PFSK-1 (cell line): Measurements from ENCODE around the gene MEA1.

Experiments used
- FOXP2 ChIP-seq: optimal IDR thresholded peaks from 2 replicates; pipeline ENCODE3; 2011; ENCODE audit warnings: borderline replicate concordance, control low read depth, inconsistent platforms; ENCODE audit not compliant: insufficient read depth; ENCODE audit errors: extremely low read length, extremely low read depth
- POLR2AphosphoS5 ChIP-seq: IDR thresholded peaks from 2 replicates; pipeline ENCODE4 v1.6.1; 2012; ENCODE audit warnings: low read depth, mild to moderate bottlenecking, control low read depth, low read length, moderate library complexity
- SIN3A ChIP-seq: IDR thresholded peaks from 2 replicates; pipeline ENCODE4 v1.6.1; 2012; ENCODE audit warnings: mild to moderate bottlenecking, low read length, moderate library complexity, borderline replicate concordance; ENCODE audit not compliant: insufficient read depth
- TAF1 ChIP-seq: IDR thresholded peaks from 2 replicates; pipeline ENCODE4 v1.6.1; 2012; ENCODE audit warnings: low read length, control low read depth, borderline replicate concordance; ENCODE audit not compliant: insufficient read depth
- TF ChIP-seq, protein P1 (sequence below), 2 experiments: IDR thresholded peaks; 2 replicates each; pipeline versions ENCODE4 v1.6.1 to v1.8.0; 2011 to 2012; ENCODE audit warnings: low read depth in 2 of 2, low read length in 2 of 2, control low read depth in 1 of 2, inconsistent platforms in 1 of 2, mild to moderate bottlenecking in 1 of 2, moderate library complexity in 1 of 2; ENCODE audit not compliant: insufficient read depth in 1 of 2

Gene MEA1

DNA sequence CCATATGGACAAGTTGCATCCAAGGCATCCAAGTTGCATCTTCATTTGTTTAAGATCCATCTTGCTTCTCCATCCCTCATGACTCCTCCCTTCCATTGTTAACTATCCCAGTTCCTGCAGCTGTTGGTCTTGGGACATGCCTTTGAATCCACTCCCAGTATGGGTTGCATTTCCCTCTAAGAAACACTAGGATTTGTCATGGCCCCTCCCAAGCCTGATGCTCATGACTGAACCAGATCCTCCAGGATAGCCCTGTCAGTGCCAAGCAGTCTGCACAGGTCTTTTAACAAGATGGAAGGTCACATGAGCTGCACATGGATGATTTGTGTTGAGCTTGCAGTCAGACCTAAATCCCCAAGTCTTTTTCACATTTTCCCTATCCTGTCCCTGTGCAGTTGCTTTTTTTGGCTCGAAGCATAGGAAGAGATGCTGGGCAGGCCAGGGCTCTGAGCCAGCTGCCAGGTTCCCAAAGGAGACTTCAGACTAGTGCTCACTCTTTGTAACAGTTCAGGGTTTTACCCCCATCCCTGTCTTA is 25.2 kb downstream of the MEA1 start:
- no peak for TF ChIP-seq SIN3A
- TF ChIP-seq POLR2AphosphoS5 = no peak
- no peak for TF ChIP-seq FOXP2
- no peak for TF ChIP-seq TAF1
- TF ChIP-seq, protein P1, sequence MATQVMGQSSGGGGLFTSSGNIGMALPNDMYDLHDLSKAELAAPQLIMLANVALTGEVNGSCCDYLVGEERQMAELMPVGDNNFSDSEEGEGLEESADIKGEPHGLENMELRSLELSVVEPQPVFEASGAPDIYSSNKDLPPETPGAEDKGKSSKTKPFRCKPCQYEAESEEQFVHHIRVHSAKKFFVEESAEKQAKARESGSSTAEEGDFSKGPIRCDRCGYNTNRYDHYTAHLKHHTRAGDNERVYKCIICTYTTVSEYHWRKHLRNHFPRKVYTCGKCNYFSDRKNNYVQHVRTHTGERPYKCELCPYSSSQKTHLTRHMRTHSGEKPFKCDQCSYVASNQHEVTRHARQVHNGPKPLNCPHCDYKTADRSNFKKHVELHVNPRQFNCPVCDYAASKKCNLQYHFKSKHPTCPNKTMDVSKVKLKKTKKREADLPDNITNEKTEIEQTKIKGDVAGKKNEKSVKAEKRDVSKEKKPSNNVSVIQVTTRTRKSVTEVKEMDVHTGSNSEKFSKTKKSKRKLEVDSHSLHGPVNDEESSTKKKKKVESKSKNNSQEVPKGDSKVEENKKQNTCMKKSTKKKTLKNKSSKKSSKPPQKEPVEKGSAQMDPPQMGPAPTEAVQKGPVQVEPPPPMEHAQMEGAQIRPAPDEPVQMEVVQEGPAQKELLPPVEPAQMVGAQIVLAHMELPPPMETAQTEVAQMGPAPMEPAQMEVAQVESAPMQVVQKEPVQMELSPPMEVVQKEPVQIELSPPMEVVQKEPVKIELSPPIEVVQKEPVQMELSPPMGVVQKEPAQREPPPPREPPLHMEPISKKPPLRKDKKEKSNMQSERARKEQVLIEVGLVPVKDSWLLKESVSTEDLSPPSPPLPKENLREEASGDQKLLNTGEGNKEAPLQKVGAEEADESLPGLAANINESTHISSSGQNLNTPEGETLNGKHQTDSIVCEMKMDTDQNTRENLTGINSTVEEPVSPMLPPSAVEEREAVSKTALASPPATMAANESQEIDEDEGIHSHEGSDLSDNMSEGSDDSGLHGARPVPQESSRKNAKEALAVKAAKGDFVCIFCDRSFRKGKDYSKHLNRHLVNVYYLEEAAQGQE (IDR thresholded peaks at IDR 0.05; ENCODE audit: insufficient read depth in 1 of 2, low read depth in 2 of 2, low read length in 2 of 2) = no peak

DNA sequence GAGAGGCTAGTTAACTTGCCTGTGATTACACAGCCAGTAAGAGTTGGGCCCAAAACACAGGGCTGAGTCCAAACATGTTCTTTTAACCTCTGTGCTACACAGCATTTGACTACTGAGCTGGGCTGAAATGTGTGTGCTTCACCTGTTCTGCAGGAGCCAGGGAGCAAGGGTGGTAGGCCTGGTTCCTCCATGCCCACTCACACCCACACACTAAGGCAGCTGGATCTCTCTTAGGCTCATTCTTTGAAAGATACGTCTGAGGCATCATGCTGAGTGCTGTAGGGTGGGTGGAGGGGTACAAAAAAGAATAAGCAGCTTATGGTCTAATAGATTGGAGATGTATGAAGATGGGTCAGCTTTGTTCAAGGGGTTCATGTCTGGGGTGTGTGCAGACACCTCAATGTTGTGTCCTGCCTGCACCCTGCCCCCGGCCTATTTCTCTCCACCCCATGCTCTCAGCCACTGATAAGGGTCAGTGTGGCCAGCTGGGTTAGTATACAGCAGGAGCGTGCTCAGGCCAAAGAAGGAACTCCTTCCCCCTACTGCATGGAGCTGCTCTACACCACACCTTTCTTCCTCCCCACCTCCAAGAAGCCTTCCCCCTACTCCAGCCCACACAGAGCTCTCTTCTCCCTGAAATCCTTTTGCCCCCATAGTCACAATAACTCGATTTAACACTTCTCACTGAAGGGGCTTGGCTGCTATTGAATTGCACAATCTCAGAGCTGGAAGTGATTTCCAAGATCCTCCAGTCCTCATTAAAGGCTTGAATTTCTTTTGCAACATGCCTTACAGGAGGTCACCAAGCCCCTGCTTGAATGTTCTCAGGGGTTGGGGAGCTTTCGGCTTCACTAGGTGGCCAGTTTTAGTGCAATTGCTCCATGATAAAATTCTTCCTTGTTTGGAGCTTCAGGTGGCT is 26.0 kb downstream of the MEA1 start:
- TF ChIP-seq POLR2AphosphoS5 (no peak), TAF1 (no peak), SIN3A (no peak), FOXP2 (no peak)
- TF ChIP-seq, protein P1 (IDR thresholded peaks at IDR 0.05; ENCODE audit: insufficient read depth in 1 of 2, low read depth in 2 of 2, low read length in 2 of 2) = no peak

DNA sequence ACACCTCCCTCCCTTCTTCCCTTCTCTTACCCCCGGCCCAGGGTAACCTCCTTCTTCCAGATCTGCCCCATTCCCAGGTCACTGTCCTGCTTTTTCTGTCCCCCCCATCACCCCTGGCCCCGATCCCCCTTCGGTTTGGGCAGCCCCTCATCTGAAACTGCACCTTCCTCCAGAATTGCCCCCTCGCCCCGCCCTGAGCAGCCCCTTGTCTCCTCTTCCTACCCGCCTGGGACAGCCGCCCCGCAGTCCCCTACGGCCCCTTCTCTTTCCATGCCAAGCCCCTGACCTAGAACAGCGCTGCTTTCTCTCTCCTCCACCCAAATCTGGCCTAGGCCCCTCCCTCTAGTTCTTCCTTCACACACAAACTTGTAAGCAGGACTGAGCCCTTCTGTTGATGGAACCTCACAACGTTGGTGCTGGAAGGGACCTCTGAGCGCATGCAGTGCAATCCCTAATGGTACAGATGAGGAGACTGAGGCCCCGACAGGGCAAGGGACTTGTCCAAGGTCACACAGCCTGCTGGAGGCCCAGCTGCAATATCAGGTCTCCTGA is 28.7 kb downstream of the MEA1 start:
- TF ChIP-seq POLR2AphosphoS5 = no peak
- TF ChIP-seq, protein P1 (IDR thresholded peaks at IDR 0.05; ENCODE audit: insufficient read depth in 1 of 2, low read depth in 2 of 2, low read length in 2 of 2) = no peak
- no peak for TF ChIP-seq FOXP2

DNA sequence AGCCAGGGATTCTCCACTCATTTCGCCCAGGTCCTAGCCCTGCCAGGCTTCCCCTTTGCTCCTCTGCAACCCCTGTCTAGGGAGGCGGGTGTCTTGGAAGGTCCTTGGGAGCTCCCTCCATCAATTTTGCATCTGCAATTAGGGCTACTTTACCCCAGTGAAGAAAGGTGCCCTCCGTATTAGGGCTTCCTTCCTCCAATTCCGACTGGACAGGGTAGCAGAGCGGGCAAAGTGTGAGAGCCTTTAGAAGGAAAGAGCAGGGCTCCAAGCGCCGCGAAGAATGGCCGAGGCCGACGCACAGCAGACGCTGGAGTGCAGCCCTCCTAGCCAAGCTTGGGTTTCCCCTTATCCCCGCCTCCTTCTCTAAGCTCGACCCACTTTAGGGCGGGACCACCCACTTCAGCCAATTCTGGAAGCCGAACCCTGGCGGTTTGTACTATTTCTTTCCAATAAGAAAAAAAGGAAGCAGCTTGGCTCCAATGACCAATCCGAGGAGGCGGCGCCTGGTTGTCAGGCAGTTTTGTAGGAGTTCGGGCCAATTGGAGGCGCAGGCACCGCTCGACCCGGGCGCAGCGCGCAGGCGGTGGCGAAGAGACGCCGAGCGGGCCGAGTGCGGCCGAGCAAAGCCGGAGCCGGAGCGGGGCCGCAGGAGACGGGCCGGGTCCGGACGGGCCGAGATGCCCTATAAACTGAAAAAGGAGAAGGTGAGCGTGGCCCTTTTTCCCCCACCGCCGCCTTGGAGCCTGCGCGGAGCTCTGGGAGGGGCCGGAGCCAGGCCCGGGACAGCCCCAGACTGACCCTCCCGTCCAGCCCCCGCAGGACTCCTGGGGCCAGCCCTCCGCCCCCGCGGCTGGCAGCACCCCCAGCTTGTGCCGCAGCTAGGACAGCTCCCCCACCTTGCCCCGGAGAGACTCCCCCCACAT is 29.5 kb downstream of the MEA1 start, which contains the start of gene PPP2R5D:
Gene PPP2R5D (plus strand): TSS at position 570 of the 923 bp plus-strand sequence. CDS start 108 bp downstream, at position 678.
- TF ChIP-seq FOXP2 (peak; percentile 5), SIN3A (no peak), TAF1 (0 out of 2 replicates have a peak, but pooled peaks have one; percentile 72), POLR2AphosphoS5 (peak; percentile 95)
- TF ChIP-seq, protein P1 (IDR thresholded peaks at IDR 0.05; ENCODE audit: insufficient read depth in 1 of 2, low read depth in 2 of 2, low read length in 2 of 2) = no peak
